ENCODE measurements around the gene CUX1.
"Not testable (repeated sequence)": the region's sequence is repeated elsewhere in the genome, so short reads cannot be mapped to it uniquely, and the experiment has no call there.

CUX1 gene

DNA sequence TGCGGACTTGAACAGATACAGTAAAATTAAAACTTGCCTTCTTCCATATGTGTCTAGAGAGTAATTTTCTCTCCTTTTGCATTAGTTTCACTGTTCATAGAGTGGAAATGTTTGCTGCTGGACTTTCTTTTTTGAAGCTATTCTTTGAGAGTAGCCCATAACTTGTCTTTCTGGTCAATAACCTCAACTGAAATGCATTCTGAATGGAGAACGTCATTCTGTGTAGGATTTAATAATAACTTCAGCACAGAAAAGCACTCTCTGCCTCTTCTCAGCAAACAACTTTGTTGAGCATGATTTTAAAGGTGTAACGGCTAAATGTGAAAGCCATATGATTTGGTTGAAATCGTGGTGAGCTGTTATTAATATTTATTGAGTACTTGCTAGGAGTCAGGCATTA, 111.8 kb downstream of the CUX1 start:
- ATAC-seq = no peak
- TF ChIP-seq ZNF8 (CRISPR knock-in tag; IDR thresholded peaks at IDR 0.05) (no peak), RARB (CRISPR knock-in tag; IDR thresholded peaks at IDR 0.05) (no peak)
- TF ChIP-seq, protein P1, sequence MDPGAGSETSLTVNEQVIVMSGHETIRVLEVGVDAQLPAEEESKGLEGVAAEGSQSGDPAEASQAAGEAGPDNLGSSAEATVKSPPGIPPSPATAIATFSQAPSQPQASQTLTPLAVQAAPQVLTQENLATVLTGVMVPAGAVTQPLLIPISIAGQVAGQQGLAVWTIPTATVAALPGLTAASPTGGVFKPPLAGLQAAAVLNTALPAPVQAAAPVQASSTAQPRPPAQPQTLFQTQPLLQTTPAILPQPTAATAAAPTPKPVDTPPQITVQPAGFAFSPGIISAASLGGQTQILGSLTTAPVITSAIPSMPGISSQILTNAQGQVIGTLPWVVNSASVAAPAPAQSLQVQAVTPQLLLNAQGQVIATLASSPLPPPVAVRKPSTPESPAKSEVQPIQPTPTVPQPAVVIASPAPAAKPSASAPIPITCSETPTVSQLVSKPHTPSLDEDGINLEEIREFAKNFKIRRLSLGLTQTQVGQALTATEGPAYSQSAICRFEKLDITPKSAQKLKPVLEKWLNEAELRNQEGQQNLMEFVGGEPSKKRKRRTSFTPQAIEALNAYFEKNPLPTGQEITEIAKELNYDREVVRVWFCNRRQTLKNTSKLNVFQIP (CRISPR knock-in tag; IDR thresholded peaks at IDR 0.05; ENCODE audit: borderline replicate concordance, low read depth) = no peak

DNA sequence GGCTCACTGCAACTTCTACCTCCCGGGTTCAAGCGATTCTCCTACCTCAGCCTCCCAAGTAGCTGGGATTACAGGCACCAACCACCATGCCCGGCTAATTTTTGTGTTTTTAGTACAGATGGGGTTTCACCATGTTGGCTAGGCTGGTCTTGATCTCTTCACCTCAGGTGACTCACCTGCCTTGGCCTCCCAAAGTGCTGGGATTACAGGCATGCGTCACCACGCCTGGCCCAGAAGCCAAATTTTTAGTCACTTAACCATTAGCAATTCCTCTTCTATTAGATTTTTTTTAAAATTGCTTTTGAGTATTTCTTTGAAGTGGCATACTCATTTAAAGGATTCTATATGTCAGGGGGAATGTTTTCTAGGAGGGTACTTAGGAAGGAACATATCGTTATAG, 112.5 kb downstream of the CUX1 start:
- not testable (repeated sequence) for ATAC-seq

DNA sequence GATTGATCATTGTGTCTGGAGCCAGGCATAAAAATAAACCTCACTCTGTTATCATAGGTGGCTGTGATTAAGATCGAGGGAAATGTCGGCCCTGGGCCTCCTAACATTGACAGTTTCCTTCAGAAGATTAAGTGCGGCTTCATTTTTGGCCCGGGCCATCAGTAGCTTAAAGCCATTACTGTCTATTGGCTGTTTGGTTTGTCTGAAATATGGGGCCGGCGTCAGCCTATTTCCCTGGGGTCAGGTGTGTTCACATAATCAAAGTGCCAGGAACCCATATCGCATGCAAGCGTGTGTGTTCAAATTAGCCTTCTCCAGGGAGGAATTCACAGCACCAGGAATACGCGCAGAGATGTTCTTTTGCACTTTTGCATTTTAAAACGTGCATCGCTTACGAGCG, 114.7 kb downstream of the CUX1 start:
- TF ChIP-seq OSR1 (CRISPR knock-in tag; IDR thresholded peaks at IDR 0.05) (no peak), GLIS3 (CRISPR knock-in tag; IDR thresholded peaks at IDR 0.05) (no peak), BACH2 (CRISPR knock-in tag; IDR thresholded peaks at IDR 0.05; ENCODE audit: borderline replicate concordance) (no peak), ZNF8 (CRISPR knock-in tag; IDR thresholded peaks at IDR 0.05) (no peak), TOX (CRISPR knock-in tag; IDR thresholded peaks at IDR 0.05; ENCODE audit: borderline replicate concordance) (no peak), TCF4 (CRISPR knock-in tag; IDR thresholded peaks at IDR 0.05; ENCODE audit: borderline replicate concordance) (no peak), ZFP30 (CRISPR knock-in tag; IDR thresholded peaks at IDR 0.05) (no peak), ZFP3 (CRISPR knock-in tag; IDR thresholded peaks at IDR 0.05) (no peak), ARNTL (CRISPR knock-in tag; IDR thresholded peaks at IDR 0.05; ENCODE audit: borderline replicate concordance, low read depth) (no peak), PPARA (CRISPR knock-in tag; IDR thresholded peaks at IDR 0.05; ENCODE audit: borderline replicate concordance) (no peak), SNAI2 (CRISPR knock-in tag; IDR thresholded peaks at IDR 0.05) (no peak), RARB (CRISPR knock-in tag; IDR thresholded peaks at IDR 0.05) (no peak), ZNF565 (CRISPR knock-in tag; conservative IDR thresholded peaks at IDR 0.05; ENCODE audit: low read depth) (no peak), ISL1 (CRISPR knock-in tag; IDR thresholded peaks at IDR 0.05) (no peak)
- TF ChIP-seq, protein P2, sequence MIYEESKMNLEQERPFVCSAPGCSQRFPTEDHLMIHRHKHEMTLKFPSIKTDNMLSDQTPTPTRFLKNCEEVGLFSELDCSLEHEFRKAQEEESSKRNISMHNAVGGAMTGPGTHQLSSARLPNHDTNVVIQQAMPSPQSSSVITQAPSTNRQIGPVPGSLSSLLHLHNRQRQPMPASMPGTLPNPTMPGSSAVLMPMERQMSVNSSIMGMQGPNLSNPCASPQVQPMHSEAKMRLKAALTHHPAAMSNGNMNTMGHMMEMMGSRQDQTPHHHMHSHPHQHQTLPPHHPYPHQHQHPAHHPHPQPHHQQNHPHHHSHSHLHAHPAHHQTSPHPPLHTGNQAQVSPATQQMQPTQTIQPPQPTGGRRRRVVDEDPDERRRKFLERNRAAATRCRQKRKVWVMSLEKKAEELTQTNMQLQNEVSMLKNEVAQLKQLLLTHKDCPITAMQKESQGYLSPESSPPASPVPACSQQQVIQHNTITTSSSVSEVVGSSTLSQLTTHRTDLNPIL (CRISPR knock-in tag; IDR thresholded peaks at IDR 0.05; ENCODE audit: low read depth) = no peak
- TF ChIP-seq, protein P3, sequence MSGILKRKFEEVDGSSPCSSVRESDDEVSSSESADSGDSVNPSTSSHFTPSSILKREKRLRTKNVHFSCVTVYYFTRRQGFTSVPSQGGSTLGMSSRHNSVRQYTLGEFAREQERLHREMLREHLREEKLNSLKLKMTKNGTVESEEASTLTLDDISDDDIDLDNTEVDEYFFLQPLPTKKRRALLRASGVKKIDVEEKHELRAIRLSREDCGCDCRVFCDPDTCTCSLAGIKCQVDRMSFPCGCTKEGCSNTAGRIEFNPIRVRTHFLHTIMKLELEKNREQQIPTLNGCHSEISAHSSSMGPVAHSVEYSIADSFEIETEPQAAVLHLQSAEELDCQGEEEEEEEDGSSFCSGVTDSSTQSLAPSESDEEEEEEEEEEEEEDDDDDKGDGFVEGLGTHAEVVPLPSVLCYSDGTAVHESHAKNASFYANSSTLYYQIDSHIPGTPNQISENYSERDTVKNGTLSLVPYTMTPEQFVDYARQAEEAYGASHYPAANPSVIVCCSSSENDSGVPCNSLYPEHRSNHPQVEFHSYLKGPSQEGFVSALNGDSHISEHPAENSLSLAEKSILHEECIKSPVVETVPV (CRISPR knock-in tag; IDR thresholded peaks at IDR 0.05) = no peak
- TF ChIP-seq, protein P4, sequence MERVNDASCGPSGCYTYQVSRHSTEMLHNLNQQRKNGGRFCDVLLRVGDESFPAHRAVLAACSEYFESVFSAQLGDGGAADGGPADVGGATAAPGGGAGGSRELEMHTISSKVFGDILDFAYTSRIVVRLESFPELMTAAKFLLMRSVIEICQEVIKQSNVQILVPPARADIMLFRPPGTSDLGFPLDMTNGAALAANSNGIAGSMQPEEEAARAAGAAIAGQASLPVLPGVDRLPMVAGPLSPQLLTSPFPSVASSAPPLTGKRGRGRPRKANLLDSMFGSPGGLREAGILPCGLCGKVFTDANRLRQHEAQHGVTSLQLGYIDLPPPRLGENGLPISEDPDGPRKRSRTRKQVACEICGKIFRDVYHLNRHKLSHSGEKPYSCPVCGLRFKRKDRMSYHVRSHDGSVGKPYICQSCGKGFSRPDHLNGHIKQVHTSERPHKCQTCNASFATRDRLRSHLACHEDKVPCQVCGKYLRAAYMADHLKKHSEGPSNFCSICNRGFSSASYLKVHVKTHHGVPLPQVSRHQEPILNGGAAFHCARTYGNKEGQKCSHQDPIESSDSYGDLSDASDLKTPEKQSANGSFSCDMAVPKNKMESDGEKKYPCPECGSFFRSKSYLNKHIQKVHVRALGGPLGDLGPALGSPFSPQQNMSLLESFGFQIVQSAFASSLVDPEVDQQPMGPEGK (CRISPR knock-in tag; IDR thresholded peaks at IDR 0.05; ENCODE audit: borderline replicate concordance) = no peak

DNA sequence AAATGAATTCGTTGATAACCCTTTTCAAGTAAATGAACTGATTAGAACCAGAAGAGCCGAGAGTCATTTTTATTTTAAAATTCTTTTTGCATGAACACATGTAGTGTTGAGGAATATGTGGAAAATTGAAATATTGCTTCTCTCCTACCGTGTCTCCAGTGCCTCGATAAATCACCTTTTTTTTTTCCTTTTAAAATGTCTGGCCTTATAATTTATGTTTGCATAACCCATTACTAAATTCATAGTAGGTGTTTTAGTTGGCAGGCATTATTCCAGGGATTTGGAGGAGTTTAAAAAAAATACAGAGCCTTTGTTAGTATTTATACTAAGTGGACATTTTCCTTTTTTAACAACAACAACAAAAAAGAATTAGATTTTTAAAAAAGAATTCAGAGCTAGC, 115.6 kb downstream of the CUX1 start:
- ATAC-seq = no peak
- TF ChIP-seq TOX (CRISPR knock-in tag; IDR thresholded peaks at IDR 0.05; ENCODE audit: borderline replicate concordance) = no peak
- no peak for TF ChIP-seq GLIS3 (CRISPR knock-in tag; IDR thresholded peaks at IDR 0.05)
- no peak for TF ChIP-seq ZC3H10 (CRISPR knock-in tag; IDR thresholded peaks at IDR 0.05)
- peak; percentile 63 for TF ChIP-seq ISL1 (CRISPR knock-in tag; IDR thresholded peaks at IDR 0.05)
- TF ChIP-seq ZNF565 (CRISPR knock-in tag; conservative IDR thresholded peaks at IDR 0.05; ENCODE audit: low read depth) = no peak
- TF ChIP-seq ZNF8 (CRISPR knock-in tag; IDR thresholded peaks at IDR 0.05) = no peak

More for the DNA sequence above, 114.7 kb downstream of the CUX1 start:
- no peak for ATAC-seq

DNA sequence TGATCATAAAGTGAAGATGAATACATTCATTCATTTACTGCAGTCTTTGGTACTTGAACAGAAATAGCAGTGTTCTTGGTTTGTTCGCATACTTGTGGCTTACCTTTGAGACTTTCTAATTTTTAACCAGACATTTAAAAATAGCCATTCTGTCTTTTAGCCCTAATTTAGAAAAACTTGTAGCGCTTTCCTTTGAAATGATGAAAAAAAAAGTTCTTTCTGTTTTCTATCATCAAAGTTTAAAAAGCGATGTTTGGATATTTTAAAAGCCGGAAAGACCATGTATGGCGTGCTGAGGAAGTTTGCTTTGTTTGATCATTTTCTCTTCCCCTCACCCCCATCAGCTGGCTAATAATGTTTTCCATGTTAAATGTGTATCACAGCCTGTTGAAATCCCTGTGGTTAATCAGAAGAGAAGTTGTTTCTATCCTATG, 116.3 kb downstream of the CUX1 start:
- TF ChIP-seq SNAI2 (CRISPR knock-in tag; IDR thresholded peaks at IDR 0.05) (no peak), ARNTL (CRISPR knock-in tag; IDR thresholded peaks at IDR 0.05; ENCODE audit: borderline replicate concordance, low read depth) (no peak), ESRRG (CRISPR knock-in tag; IDR thresholded peaks at IDR 0.05) (no peak), GLIS3 (CRISPR knock-in tag; IDR thresholded peaks at IDR 0.05) (no peak), ZNF565 (CRISPR knock-in tag; conservative IDR thresholded peaks at IDR 0.05; ENCODE audit: low read depth) (no peak), ZNF70 (CRISPR knock-in tag; IDR thresholded peaks at IDR 0.05) (no peak), PPARA (CRISPR knock-in tag; IDR thresholded peaks at IDR 0.05; ENCODE audit: borderline replicate concordance) (no peak), ZFP30 (CRISPR knock-in tag; IDR thresholded peaks at IDR 0.05) (no peak), RARB (CRISPR knock-in tag; IDR thresholded peaks at IDR 0.05) (no peak), ZFP3 (CRISPR knock-in tag; IDR thresholded peaks at IDR 0.05) (no peak), ZNF8 (CRISPR knock-in tag; IDR thresholded peaks at IDR 0.05) (no peak), ISL1 (CRISPR knock-in tag; IDR thresholded peaks at IDR 0.05) (no peak), BACH2 (CRISPR knock-in tag; IDR thresholded peaks at IDR 0.05; ENCODE audit: borderline replicate concordance) (no peak), OSR1 (CRISPR knock-in tag; IDR thresholded peaks at IDR 0.05) (no peak), CSDC2 (CRISPR knock-in tag; IDR thresholded peaks at IDR 0.05) (no peak)
- TF ChIP-seq, protein P5, sequence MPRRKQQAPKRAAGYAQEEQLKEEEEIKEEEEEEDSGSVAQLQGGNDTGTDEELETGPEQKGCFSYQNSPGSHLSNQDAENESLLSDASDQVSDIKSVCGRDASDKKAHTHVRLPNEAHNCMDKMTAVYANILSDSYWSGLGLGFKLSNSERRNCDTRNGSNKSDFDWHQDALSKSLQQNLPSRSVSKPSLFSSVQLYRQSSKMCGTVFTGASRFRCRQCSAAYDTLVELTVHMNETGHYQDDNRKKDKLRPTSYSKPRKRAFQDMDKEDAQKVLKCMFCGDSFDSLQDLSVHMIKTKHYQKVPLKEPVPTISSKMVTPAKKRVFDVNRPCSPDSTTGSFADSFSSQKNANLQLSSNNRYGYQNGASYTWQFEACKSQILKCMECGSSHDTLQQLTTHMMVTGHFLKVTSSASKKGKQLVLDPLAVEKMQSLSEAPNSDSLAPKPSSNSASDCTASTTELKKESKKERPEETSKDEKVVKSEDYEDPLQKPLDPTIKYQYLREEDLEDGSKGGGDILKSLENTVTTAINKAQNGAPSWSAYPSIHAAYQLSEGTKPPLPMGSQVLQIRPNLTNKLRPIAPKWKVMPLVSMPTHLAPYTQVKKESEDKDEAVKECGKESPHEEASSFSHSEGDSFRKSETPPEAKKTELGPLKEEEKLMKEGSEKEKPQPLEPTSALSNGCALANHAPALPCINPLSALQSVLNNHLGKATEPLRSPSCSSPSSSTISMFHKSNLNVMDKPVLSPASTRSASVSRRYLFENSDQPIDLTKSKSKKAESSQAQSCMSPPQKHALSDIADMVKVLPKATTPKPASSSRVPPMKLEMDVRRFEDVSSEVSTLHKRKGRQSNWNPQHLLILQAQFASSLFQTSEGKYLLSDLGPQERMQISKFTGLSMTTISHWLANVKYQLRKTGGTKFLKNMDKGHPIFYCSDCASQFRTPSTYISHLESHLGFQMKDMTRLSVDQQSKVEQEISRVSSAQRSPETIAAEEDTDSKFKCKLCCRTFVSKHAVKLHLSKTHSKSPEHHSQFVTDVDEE (CRISPR knock-in tag; IDR thresholded peaks at IDR 0.05) = no peak
- no peak for ATAC-seq

Measured in SK-N-SH treated with all-trans-retinoic acid at 6 μM for 48 hours (cell line).